RWPE2 (cell line): ENCODE data around the gene CTDSP2.
"Not testable (repeated sequence)": the region's sequence is repeated elsewhere in the genome, so short reads cannot be mapped to it uniquely, and the experiment has no call there.

Experiments
- ATAC-seq: fragments of 200-7000 bp; cut with Tn5 transposase; 3 replicates; pipeline ENCODE4 v1.9.1; 2021; ENCODE audit warnings: low read depth
- DNase-seq: peaks from one replicate; pipeline ENCODE4 v3.0.0-alpha.2; 2020; ENCODE audit warnings: low spot score
- H3K27ac ChIP-seq: fragments of 450-650 bp; 2 replicates; pipeline ENCODE4 v1.5.1; 2017; ENCODE audit warnings: mild to moderate bottlenecking; ENCODE audit not compliant: poor library complexity, severe bottlenecking
- H3K27me3 ChIP-seq: fragments of 250-450 bp; sonication (Bioruptor Pico); 2 replicates; pipeline ENCODE4 v1.5.1; 2021; ENCODE audit warnings: mild to moderate bottlenecking, moderate library complexity; ENCODE audit not compliant: insufficient read depth, poor library complexity, severe bottlenecking
- H3K36me3 ChIP-seq: fragments of 250-450 bp; sonication (Bioruptor Pico); 2 replicates; pipeline ENCODE4 v1.5.1; 2020; ENCODE audit warnings: low read depth, mild to moderate bottlenecking, moderate library complexity
- H3K4me1 ChIP-seq: fragments of 250-450 bp; sonication (Bioruptor Pico); 2 replicates; pipeline ENCODE4 v1.5.1; 2021; ENCODE audit warnings: mild to moderate bottlenecking, moderate library complexity; ENCODE audit not compliant: insufficient read depth, poor library complexity, severe bottlenecking
- H3K4me3 ChIP-seq: fragments of 250-450 bp; sonication (Bioruptor Pico); 2 replicates; pipeline ENCODE4 v1.5.1; 2021; ENCODE audit warnings: mild to moderate bottlenecking, moderate library complexity; ENCODE audit not compliant: severe bottlenecking
- H3K9me3 ChIP-seq: fragments of 250-450 bp; sonication (Bioruptor Pico); 2 replicates; pipeline ENCODE4 v1.5.1; 2021; ENCODE audit warnings: mild to moderate bottlenecking, moderate library complexity; ENCODE audit not compliant: severe bottlenecking
- CTCF ChIP-seq: fragments of 450-650 bp; IDR thresholded peaks from one replicate; pipeline ENCODE4 v1.5.1; 2017; ENCODE audit warnings: mild to moderate bottlenecking, moderate library complexity; ENCODE audit not compliant: poor library complexity, severe bottlenecking

The CTDSP2 gene

GRCh38 chr12:57885207-57885606 lies 38.7 kb upstream of the CTDSP2 start:
- ATAC-seq (no peak), DNase-seq (no peak)

GRCh38 chr12:57883700-57884099 lies 37.2 kb upstream of the CTDSP2 start:
- DNase-seq (no peak), ATAC-seq (no peak)
- Histone ChIP-seq H3K4me3 (no peak overlapping the region), H3K9me3 (peaks cover 3% of the 10 kb centered on the region), H3K27ac (no peak overlapping the region), H3K36me3 (no peaks in the 10 kb centered on the region), H3K4me1 (peaks cover 14% of the 10 kb centered on the region), H3K27me3 (no peaks in the 10 kb centered on the region)
- no peak for TF ChIP-seq CTCF

More at GRCh38 chr12:57885207-57885606, 38.7 kb upstream of the CTDSP2 start:
- peaks cover 29% of the 10 kb centered on the region for H3K4me1 ChIP-seq
- TF ChIP-seq CTCF = no peak
- H3K27ac ChIP-seq = no peak overlapping the region
- no peaks in the 10 kb centered on the region for H3K36me3 ChIP-seq
- H3K4me3 ChIP-seq = no peak overlapping the region
- H3K27me3 ChIP-seq = no peaks in the 10 kb centered on the region
- H3K9me3 ChIP-seq = peaks cover 3% of the 10 kb centered on the region

GRCh38 chr12:57883057-57883456 lies 36.5 kb upstream of the CTDSP2 start:
- Histone ChIP-seq H3K4me1 (peaks cover 9% of the 10 kb centered on the region), H3K9me3 (peaks cover 3% of the 10 kb centered on the region), H3K36me3 (no peaks in the 10 kb centered on the region), H3K27ac (no peak overlapping the region), H3K4me3 (no peak overlapping the region), H3K27me3 (no peaks in the 10 kb centered on the region)
- ATAC-seq (no peak), DNase-seq (no peak)
- TF ChIP-seq CTCF = no peak

- no peak overlapping the region for H3K4me3 ChIP-seq
- DNase-seq (no peak), ATAC-seq (no peak)
- peaks cover 4% of the 10 kb centered on the region for H3K4me1 ChIP-seq
- no peaks in the 10 kb centered on the region for H3K36me3 ChIP-seq
- peaks cover 3% of the 10 kb centered on the region for H3K9me3 ChIP-seq
- TF ChIP-seq CTCF = no peak
- H3K27ac ChIP-seq = no peak overlapping the region
- H3K27me3 ChIP-seq = no peaks in the 10 kb centered on the region
Observed at GRCh38 chr12:57882575-57882974, 36.0 kb upstream of the CTDSP2 start.

- Histone ChIP-seq H3K4me1 (no peaks in the 10 kb centered on the region), H3K4me3 (no peak overlapping the region), H3K36me3 (no peaks in the 10 kb centered on the region), H3K9me3 (peaks cover 3% of the 10 kb centered on the region), H3K27ac (no peak overlapping the region), H3K27me3 (no peaks in the 10 kb centered on the region)
- DNase-seq (no peak), ATAC-seq (no peak)
- no peak for TF ChIP-seq CTCF
Observed at GRCh38 chr12:57881475-57881874, 34.9 kb upstream of the CTDSP2 start.

GRCh38 chr12:57881035-57881434 lies 34.5 kb upstream of the CTDSP2 start:
- H3K27ac ChIP-seq, H3K36me3 ChIP-seq, H3K27me3 ChIP-seq, H3K4me3 ChIP-seq, H3K9me3 ChIP-seq, H3K4me1 ChIP-seq, DNase-seq: not testable (repeated sequence)
- peak; percentile 55; the same call in 1 of the 3 replicates for ATAC-seq
